ENCODE results near the gene NDE1.

DNA sequence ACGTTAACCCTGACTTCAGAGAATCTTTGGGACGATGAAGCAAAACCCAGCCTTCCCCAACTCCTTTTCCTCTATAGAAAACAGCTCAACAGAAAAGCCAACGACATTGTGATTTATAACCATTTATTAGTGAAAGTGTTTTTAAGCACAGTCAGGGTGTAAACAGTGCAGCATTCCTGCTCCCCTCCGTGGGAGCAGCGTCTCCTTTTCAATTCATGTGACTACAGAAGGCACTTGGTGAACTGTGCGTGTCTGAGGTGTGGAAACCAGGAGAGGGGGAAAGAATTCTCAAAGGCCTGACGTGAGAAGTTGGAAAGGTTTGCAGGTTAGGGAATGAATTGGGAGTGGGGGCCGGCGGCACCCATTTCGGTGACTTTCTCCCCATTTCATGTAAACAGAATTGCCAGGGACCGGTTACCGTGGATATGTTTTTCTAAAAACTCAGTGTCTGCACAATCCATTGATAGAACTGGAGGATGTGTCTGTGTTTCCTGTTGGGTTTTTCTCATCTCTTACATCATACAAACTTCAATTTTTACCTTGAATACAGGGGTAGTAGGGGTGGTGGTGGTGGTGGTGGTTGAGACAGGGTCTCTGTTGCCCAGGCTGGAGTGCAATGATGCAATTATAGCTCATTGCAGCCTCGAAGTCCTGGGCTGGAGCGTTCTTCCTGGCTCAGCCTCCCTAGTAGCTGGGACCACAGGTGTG is 53.1 kb downstream of the NDE1 start:
- TF ChIP-seq, protein P1, sequence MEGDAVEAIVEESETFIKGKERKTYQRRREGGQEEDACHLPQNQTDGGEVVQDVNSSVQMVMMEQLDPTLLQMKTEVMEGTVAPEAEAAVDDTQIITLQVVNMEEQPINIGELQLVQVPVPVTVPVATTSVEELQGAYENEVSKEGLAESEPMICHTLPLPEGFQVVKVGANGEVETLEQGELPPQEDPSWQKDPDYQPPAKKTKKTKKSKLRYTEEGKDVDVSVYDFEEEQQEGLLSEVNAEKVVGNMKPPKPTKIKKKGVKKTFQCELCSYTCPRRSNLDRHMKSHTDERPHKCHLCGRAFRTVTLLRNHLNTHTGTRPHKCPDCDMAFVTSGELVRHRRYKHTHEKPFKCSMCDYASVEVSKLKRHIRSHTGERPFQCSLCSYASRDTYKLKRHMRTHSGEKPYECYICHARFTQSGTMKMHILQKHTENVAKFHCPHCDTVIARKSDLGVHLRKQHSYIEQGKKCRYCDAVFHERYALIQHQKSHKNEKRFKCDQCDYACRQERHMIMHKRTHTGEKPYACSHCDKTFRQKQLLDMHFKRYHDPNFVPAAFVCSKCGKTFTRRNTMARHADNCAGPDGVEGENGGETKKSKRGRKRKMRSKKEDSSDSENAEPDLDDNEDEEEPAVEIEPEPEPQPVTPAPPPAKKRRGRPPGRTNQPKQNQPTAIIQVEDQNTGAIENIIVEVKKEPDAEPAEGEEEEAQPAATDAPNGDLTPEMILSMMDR (IDR thresholded peaks at IDR 0.05; ENCODE audit: low read length), result no peak
- TF ChIP-seq EZH2 (IDR thresholded peaks at IDR 0.05; ENCODE audit: borderline replicate concordance, low read length), result no peak
